RWPE2 (cell line): Measurements from ENCODE around the gene TIMM17B.
A peak's percentile ranks its signal among the peaks of the same experiment; 100 is the strongest.

Experiments used
- ATAC-seq: fragments of 200-7000 bp; cut with Tn5 transposase; 3 replicates; pipeline ENCODE4 v1.9.1; 2021; ENCODE audit warnings: low read depth
- DNase-seq: peaks from one replicate; pipeline ENCODE4 v3.0.0-alpha.2; 2020; ENCODE audit warnings: low spot score
- H3K27ac ChIP-seq: fragments of 450-650 bp; 2 replicates; pipeline ENCODE4 v1.5.1; 2017; ENCODE audit warnings: mild to moderate bottlenecking; ENCODE audit not compliant: poor library complexity, severe bottlenecking
- H3K27me3 ChIP-seq: fragments of 250-450 bp; sonication (Bioruptor Pico); 2 replicates; pipeline ENCODE4 v1.5.1; 2021; ENCODE audit warnings: mild to moderate bottlenecking, moderate library complexity; ENCODE audit not compliant: insufficient read depth, poor library complexity, severe bottlenecking
- H3K36me3 ChIP-seq: fragments of 250-450 bp; sonication (Bioruptor Pico); 2 replicates; pipeline ENCODE4 v1.5.1; 2020; ENCODE audit warnings: low read depth, mild to moderate bottlenecking, moderate library complexity
- H3K4me1 ChIP-seq: fragments of 250-450 bp; sonication (Bioruptor Pico); 2 replicates; pipeline ENCODE4 v1.5.1; 2021; ENCODE audit warnings: mild to moderate bottlenecking, moderate library complexity; ENCODE audit not compliant: insufficient read depth, poor library complexity, severe bottlenecking
- H3K4me3 ChIP-seq: fragments of 250-450 bp; sonication (Bioruptor Pico); 2 replicates; pipeline ENCODE4 v1.5.1; 2021; ENCODE audit warnings: mild to moderate bottlenecking, moderate library complexity; ENCODE audit not compliant: severe bottlenecking
- H3K9me3 ChIP-seq: fragments of 250-450 bp; sonication (Bioruptor Pico); 2 replicates; pipeline ENCODE4 v1.5.1; 2021; ENCODE audit warnings: mild to moderate bottlenecking, moderate library complexity; ENCODE audit not compliant: severe bottlenecking
- CTCF ChIP-seq: fragments of 450-650 bp; IDR thresholded peaks from one replicate; pipeline ENCODE4 v1.5.1; 2017; ENCODE audit warnings: mild to moderate bottlenecking, moderate library complexity; ENCODE audit not compliant: poor library complexity, severe bottlenecking

Gene TIMM17B

GRCh38 chrX:48918643-48919340 lies 21.2 kb upstream of the TIMM17B start, which contains the start of gene PIM2:
PIM2 (minus strand) TSS chrX:48919024; CDS start chrX:48918834, 190 bp downstream.
- TF ChIP-seq CTCF, result no peak
- Histone ChIP-seq H3K27me3 (no peaks in the 10 kb centered on the region), H3K4me3 (peak within 1 kb of the TSS; percentile 76), H3K4me1 (peaks cover 3% of the 10 kb centered on the region), H3K27ac (peak within 1 kb of the TSS; percentile 53), H3K9me3 (no peaks in the 10 kb centered on the region), H3K36me3 (peaks cover 21% of the 10 kb centered on the region)
- peak; percentile 82 for ATAC-seq
- DNase-seq, result peak; percentile 90

- DNase-seq (no peak), ATAC-seq (no peak)
- Histone ChIP-seq H3K36me3 (peaks cover 21% of the 10 kb centered on the region), H3K9me3 (no peaks in the 10 kb centered on the region), H3K27me3 (no peaks in the 10 kb centered on the region), H3K4me3 (peak overlapping the region; percentile 76), H3K4me1 (peaks cover 3% of the 10 kb centered on the region), H3K27ac (peak overlapping the region; percentile 53)
- TF ChIP-seq CTCF, result no peak
Observed at GRCh38 chrX:48918301-48918642, 20.7 kb upstream of the TIMM17B start.

- H3K9me3 ChIP-seq, result no peaks in the 10 kb centered on the region
- DNase-seq (peak; percentile 78), ATAC-seq (peak; percentile 38)
- H3K4me1 ChIP-seq, result peaks cover 3% of the 10 kb centered on the region
- H3K36me3 ChIP-seq, result peaks cover 21% of the 10 kb centered on the region
- H3K4me3 ChIP-seq, result peak overlapping the region; percentile 76
- peak; percentile 89 for TF ChIP-seq CTCF
- H3K27me3 ChIP-seq, result no peaks in the 10 kb centered on the region
- H3K27ac ChIP-seq, result peak overlapping the region; percentile 53
Observed at GRCh38 chrX:48917139-48918001, 19.8 kb upstream of the TIMM17B start.

GRCh38 chrX:48914593-48915493 lies 17.3 kb upstream of the TIMM17B start:
- no peaks in the 10 kb centered on the region for H3K27me3 ChIP-seq
- no peak overlapping the region for H3K27ac ChIP-seq
- no peak for TF ChIP-seq CTCF
- H3K4me1 ChIP-seq, result peaks cover 3% of the 10 kb centered on the region
- DNase-seq, result no peak
- no peaks in the 10 kb centered on the region for H3K9me3 ChIP-seq
- no peak overlapping the region for H3K4me3 ChIP-seq
- no peak for ATAC-seq
- H3K36me3 ChIP-seq, result peaks cover 21% of the 10 kb centered on the region
